Measurements from ENCODE around the gene RBP3. TPM values are rescaled to one million over a fixed set of nuclear protein-coding genes. Genes with fewer than 3 reads are reported as not detected.
A peak's percentile ranks its signal among the peaks of the same experiment; 100 is the strongest.

RBP3 gene
- total RNA-seq, 1 experiment from 2014 or later, result not detected

- DNase-seq, result no peak
- Histone ChIP-seq H3K27me3 (no peaks in the 10 kb centered on the region), H3K9me3 (replicated peaks) (no peaks in the 10 kb centered on the region)
Observed at GRCh38 chr10:47366731-47367460, 18.7 kb downstream of the RBP3 start.

DNA sequence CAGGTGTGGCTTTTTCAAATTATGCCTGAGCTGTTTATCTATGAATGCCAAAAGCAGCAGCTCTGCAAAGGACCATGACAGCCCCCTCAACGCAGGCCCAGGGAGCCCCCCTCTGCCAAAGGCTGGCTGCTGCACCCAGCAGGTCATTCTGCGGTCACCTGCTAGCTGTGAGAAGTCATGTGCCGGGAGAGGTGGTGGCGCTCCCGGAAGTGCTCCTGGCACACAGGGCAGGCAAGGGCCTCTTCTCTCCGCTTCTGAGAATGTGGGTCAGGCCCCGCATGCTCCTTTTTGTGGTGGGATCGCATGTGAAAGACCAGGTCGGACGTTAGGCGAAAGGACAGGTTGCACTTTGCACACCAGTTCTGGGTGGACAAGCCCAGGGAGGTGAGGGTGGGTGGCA is 19.5 kb downstream of the RBP3 start:
- no peak for DNase-seq
- Histone ChIP-seq H3K27me3 (no peaks in the 10 kb centered on the region), H3K4me3 (no peak overlapping the region), H3K4me1 (peaks cover 3% of the 10 kb centered on the region; the same call in 1 of the 2 replicates), H3K27ac (no peak overlapping the region), H3K9me3 (replicated peaks) (no peaks in the 10 kb centered on the region), H3K36me3 (no peaks in the 10 kb centered on the region)

More at GRCh38 chr10:47366731-47367460, 18.7 kb downstream of the RBP3 start:
- Histone ChIP-seq H3K27ac (no peak overlapping the region), H3K4me3 (no peak overlapping the region), H3K36me3 (no peaks in the 10 kb centered on the region), H3K4me1 (peaks cover 3% of the 10 kb centered on the region; the same call in 1 of the 2 replicates)

- DNase-seq, result no peak
- Histone ChIP-seq H3K4me3 (no peak overlapping the region), H3K4me1 (peaks cover 3% of the 10 kb centered on the region; the same call in 1 of the 2 replicates), H3K9me3 (replicated peaks) (no peaks in the 10 kb centered on the region), H3K36me3 (no peaks in the 10 kb centered on the region), H3K27ac (no peak overlapping the region), H3K27me3 (no peaks in the 10 kb centered on the region)
Observed at GRCh38 chr10:47368431-47369180, 20.4 kb downstream of the RBP3 start.

- peaks cover under 1% of the 10 kb centered on the region; the same call in 1 of the 2 replicates for H3K4me1 ChIP-seq
- no peak overlapping the region for H3K4me3 ChIP-seq
- H3K27me3 ChIP-seq, result no peaks in the 10 kb centered on the region
- H3K27ac ChIP-seq, result no peak overlapping the region
- H3K36me3 ChIP-seq, result no peaks in the 10 kb centered on the region
- H3K9me3 ChIP-seq (replicated peaks), result no peaks in the 10 kb centered on the region
- DNase-seq, result no peak
Observed at GRCh38 chr10:47369251-47369894, 21.2 kb downstream of the RBP3 start.

DNA sequence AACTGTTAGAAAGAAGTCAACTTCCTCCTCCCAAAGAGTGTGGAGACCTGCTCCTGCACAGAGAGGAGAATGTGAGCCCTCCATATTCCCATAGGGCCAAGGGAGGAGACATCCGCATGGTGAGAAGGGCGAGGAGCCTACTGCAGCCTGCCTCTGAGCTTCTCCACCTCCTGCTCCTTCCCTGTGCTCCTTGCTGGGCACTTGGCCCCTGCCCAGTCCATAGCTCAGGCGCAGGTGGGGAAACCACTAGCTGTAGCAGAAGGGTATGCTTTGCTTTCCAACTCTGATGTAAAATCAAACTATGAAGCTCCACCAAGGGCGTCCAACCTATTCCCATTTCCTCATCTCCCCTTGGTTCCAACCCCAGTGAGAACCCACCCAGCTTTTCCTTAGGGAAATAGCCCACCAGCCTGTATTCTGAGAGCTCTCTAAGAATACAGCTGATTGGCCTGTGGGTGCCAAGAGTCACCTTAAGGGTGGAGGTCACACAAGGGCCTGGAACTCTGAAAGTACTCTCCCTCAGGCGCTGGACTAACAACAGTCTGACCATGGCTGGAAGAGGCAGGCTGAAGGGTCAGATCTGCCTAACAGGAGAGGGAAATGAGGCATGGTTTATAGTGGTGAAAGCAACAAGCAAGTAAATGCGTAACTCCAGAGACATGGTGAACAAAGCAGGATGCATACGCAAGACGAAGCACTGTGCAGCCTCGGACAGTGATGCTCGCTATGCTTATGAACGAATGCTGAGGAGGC is 22.0 kb downstream of the RBP3 start:
- Histone ChIP-seq H3K36me3 (no peaks in the 10 kb centered on the region), H3K9me3 (replicated peaks) (no peaks in the 10 kb centered on the region), H3K27ac (no peak overlapping the region), H3K4me3 (no peak overlapping the region), H3K4me1 (no peaks in the 10 kb centered on the region), H3K27me3 (no peaks in the 10 kb centered on the region)
- no peak for DNase-seq

- Histone ChIP-seq H3K9me3 (replicated peaks) (no peaks in the 10 kb centered on the region), H3K27ac (no peak overlapping the region), H3K4me3 (no peak overlapping the region), H3K27me3 (no peaks in the 10 kb centered on the region), H3K36me3 (no peaks in the 10 kb centered on the region), H3K4me1 (no peaks in the 10 kb centered on the region)
- no peak for DNase-seq
Observed at GRCh38 chr10:47370878-47371277, 22.7 kb downstream of the RBP3 start.

GRCh38 chr10:47371629-47372485 is 23.7 kb downstream of the RBP3 start:
- Histone ChIP-seq H3K4me3 (no peak overlapping the region), H3K9me3 (replicated peaks) (no peaks in the 10 kb centered on the region), H3K4me1 (peaks cover 2% of the 10 kb centered on the region), H3K27me3 (no peaks in the 10 kb centered on the region), H3K27ac (no peak overlapping the region), H3K36me3 (no peaks in the 10 kb centered on the region)
- no peak for DNase-seq

DNA sequence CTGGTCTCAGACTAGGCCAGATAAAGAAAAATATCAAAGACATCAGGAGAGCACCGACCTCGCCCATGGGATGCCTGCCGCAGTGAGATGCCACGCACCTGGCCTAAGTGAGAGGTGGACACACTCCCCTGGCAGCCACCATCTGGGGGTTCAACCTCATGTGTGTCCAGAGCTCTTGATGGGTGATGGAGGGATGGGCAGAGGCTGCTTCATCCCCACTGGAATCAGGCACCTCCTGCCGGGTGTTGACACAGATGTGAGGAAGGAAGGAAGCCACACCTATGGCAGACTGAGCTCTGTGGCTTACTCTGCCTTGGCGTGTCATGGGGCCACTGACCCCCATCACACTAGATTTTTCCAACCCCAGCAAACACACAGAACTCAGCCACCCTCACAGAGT is 24.6 kb downstream of the RBP3 start:
- no peak overlapping the region for H3K27ac ChIP-seq
- no peak for DNase-seq

DNA sequence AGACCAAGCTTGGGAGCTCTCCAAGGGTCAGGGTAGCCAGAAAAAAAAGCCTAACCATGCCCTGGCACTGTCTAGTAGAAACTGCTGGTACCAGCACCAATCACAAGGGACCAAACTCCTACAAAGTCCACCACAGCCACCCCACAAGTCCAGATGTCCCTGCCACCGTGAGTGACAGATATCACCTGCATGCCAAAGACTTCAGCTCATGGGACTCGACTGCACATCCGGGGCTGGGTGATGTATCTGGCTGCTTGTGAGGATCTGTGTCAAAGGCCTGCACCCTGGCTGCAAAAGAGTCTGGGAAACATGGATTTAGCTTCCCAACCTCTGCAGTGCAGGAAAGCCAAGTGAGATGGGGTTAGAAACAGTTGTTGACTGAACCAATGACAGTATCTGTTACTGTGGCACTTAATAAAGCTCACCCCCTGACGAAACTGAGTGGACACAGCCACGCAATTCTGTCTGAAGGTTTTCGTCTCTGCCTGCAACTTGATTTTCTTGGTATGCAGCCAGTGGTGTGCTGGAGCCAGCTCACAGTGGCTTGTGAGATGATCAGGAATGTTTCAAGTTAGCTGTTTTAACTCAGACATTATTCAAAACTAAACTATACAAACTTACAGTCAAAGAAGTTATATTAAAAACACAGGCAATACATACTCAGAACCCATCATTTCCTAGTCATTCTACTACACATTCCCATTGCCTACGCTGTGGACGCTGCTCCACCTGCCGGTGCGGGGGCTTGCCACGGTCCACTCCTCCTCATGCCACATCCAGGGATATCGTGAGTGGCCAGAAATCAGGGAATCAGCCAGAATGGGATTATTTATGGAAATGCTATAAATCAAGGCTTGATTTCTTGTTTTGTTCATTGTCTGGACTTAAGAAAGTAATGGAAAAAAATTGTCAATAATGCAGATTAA is 26.7 kb downstream of the RBP3 start:
- H3K27ac ChIP-seq, result no peak overlapping the region
- no peak for DNase-seq
- no peaks in the 10 kb centered on the region for H3K36me3 ChIP-seq
- H3K27me3 ChIP-seq, result no peaks in the 10 kb centered on the region
- H3K4me3 ChIP-seq, result no peak overlapping the region
- no peaks in the 10 kb centered on the region for H3K9me3 ChIP-seq (replicated peaks)
- H3K4me1 ChIP-seq, result peaks cover 15% of the 10 kb centered on the region

More for the DNA sequence above, 24.6 kb downstream of the RBP3 start:
- Histone ChIP-seq H3K4me3 (no peak overlapping the region), H3K36me3 (no peaks in the 10 kb centered on the region), H3K9me3 (replicated peaks) (no peaks in the 10 kb centered on the region), H3K4me1 (peaks cover 8% of the 10 kb centered on the region), H3K27me3 (no peaks in the 10 kb centered on the region)

- Histone ChIP-seq H3K4me1 (peaks cover 15% of the 10 kb centered on the region), H3K9me3 (replicated peaks) (no peaks in the 10 kb centered on the region), H3K4me3 (no peak overlapping the region; the same call in 1 of the 2 replicates), H3K27ac (peak overlapping the region; percentile 80), H3K36me3 (no peaks in the 10 kb centered on the region), H3K27me3 (no peaks in the 10 kb centered on the region)
- no peak for DNase-seq
Observed at GRCh38 chr10:47376522-47377220, 28.5 kb downstream of the RBP3 start.

DNA sequence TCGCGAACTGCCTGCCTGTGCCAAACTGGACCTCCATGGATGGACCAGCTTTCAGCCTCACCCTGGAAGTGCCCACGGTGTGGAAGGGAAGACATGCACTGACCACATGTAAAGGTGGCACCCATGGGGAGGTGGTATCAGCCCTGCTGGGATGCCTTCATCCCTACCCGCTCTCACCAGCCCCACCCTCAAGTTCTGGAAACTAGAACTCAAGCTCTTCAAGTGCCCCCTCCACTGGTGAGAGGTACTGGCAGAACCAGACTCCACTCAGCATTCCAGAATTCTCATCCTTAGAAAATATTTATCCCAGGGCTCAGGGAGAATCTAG is 30.0 kb downstream of the RBP3 start:
- Histone ChIP-seq H3K27me3 (no peaks in the 10 kb centered on the region), H3K27ac (peak overlapping the region; percentile 80)

GRCh38 chr10:47378606-47379444 is 30.7 kb downstream of the RBP3 start:
- Histone ChIP-seq H3K4me1 (peaks cover 19% of the 10 kb centered on the region), H3K9me3 (replicated peaks) (no peaks in the 10 kb centered on the region), H3K36me3 (no peaks in the 10 kb centered on the region), H3K4me3 (no peak overlapping the region), H3K27me3 (no peaks in the 10 kb centered on the region), H3K27ac (peak overlapping the region; percentile 80)
- no peak for DNase-seq

More for the DNA sequence above, 30.0 kb downstream of the RBP3 start:
- Histone ChIP-seq H3K36me3 (no peaks in the 10 kb centered on the region), H3K4me1 (peaks cover 15% of the 10 kb centered on the region), H3K9me3 (replicated peaks) (no peaks in the 10 kb centered on the region), H3K4me3 (no peak overlapping the region)
- DNase-seq, result no peak
